HCT116 (cell line): ENCODE data around the gene SEC23IP. TPM values are rescaled to one million over a fixed set of nuclear protein-coding genes. Genes with fewer than 3 reads are reported as not detected.

Source experiments
- ATAC-seq: fragments of 200-7000 bp; cut with Tn5 transposase; 2 replicates; pipeline ENCODE4 v1.9.1; 2020; ENCODE audit warnings: mild to moderate bottlenecking, moderate library complexity
- BruUV-seq: library from RNA; stranded (reverse); fragments of 400-500 nt; replicated peaks from 2 replicates; lab custom pipeline; 2021; lab: Mats Ljungman, UMichigan
- CTCF ChIA-PET: fragments of 300-600 bp; sonication (Branson Sonifier 250); formaldehyde crosslinking; loops from one replicate; lab custom pipeline; 2021; ENCODE audit warnings: antibody characterized with exemption; lab: Charles Lee
- POLR2A ChIA-PET: fragments of 300-600, 350-600 bp; sonication (Branson Sonifier 250); formaldehyde crosslinking; loops from one replicate; lab custom pipeline; 2021; ENCODE audit warnings: antibody characterized with exemption; lab: Charles Lee
- RAD21 ChIA-PET, 2 experiments: fragments of 300-600 bp; sonication (Branson Sonifier 250); formaldehyde crosslinking; loops; one replicate each; lab custom pipeline; 2023; ENCODE audit warnings: low total read pairs in 2 of 2; ENCODE audit not compliant: uncharacterized antibody in 2 of 2, unreplicated experiment in 2 of 2, low non-redundant PET in 1 of 2; lab: Charles Lee
- DNase-seq: peaks from one replicate; pipeline ENCODE4 v3.0.0-alpha.2; 2010; ENCODE audit warnings: low read depth, low spot score
- H2AFZ ChIP-seq: fragments of 200-600 bp; shearing (Covaris generic), sonication (generic); 2 replicates; pipeline ENCODE4 v1.6.1; 2017; ENCODE audit warnings: low read depth, mixed run types, mixed read lengths, antibody characterized with exemption, low read length; ENCODE audit not compliant: poor library complexity, severe bottlenecking
- H3K27ac ChIP-seq: 2 replicates; pipeline ENCODE4 v1.5.1; 2012; ENCODE audit warnings: low read depth, low read length
- H3K27me3 ChIP-seq: fragments of 200-600 bp; sonication (generic); 2 replicates; pipeline ENCODE4 v1.6.1; 2016; ENCODE audit warnings: mixed run types, low read length, mixed read lengths; ENCODE audit not compliant: insufficient read depth
- H3K36me3 ChIP-seq, 2 experiments: fragments of 200-500 bp in 1 of 2; fragments of 200-600 bp in 1 of 2; sonication (Bioruptor generic) in 1 of 2; sonication (generic) in 1 of 2; 2 replicates each; pipeline versions ENCODE4 v1.5.1 to v1.6.1; 2014 to 2016; ENCODE audit warnings: low read length in 2 of 2, inconsistent platforms in 1 of 2, mixed read lengths in 1 of 2, mixed run types in 1 of 2; ENCODE audit not compliant: insufficient read depth in 2 of 2, control insufficient read depth in 1 of 2
- H3K4me1 ChIP-seq, 2 experiments: fragments of 200-600 bp in 1 of 2; sonication (generic) in 1 of 2; 2 replicates each; pipeline versions ENCODE4 v1.5.1 to v1.6.1; 2012 to 2017; ENCODE audit warnings: low read length in 2 of 2, inconsistent platforms in 1 of 2, mild to moderate bottlenecking in 1 of 2, mixed read lengths in 1 of 2, mixed run types in 1 of 2, moderate library complexity in 1 of 2; ENCODE audit not compliant: insufficient read depth in 2 of 2, control insufficient read depth in 1 of 2
- H3K4me2 ChIP-seq: fragments of 200-600 bp; sonication (generic); 2 replicates; pipeline ENCODE4 v1.6.1; 2017; ENCODE audit warnings: mixed run types, low read length, mixed read lengths
- H3K4me3 ChIP-seq, 2 experiments: fragments of 200-600 bp in 1 of 2; sonication (generic) in 1 of 2; replicated peaks in 1 of 2; 2 replicates each; pipeline ENCODE4 v1.5.1; 2011 to 2016; ENCODE audit warnings: low read length in 2 of 2, control low read depth in 1 of 2, low read depth in 1 of 2, mild to moderate bottlenecking in 1 of 2, mixed read lengths in 1 of 2, mixed run types in 1 of 2
- H3K79me2 ChIP-seq: fragments of 200-600 bp; sonication (generic); 2 replicates; pipeline ENCODE4 v1.6.1; 2017; ENCODE audit warnings: mild to moderate bottlenecking, mixed run types, low read length, moderate library complexity, mixed read lengths; ENCODE audit not compliant: insufficient read depth
- H3K9ac ChIP-seq: fragments of 200-600 bp; sonication (generic); 2 replicates; pipeline ENCODE4 v1.6.1; 2016; ENCODE audit warnings: low read length, mixed read lengths
- H3K9me2 ChIP-seq: fragments of 200-600 bp; sonication (generic), shearing (Covaris generic); 2 replicates; pipeline ENCODE4 v1.6.1; 2017; ENCODE audit warnings: mixed run types, mild to moderate bottlenecking, moderate library complexity; ENCODE audit not compliant: insufficient read depth
- H3K9me3 ChIP-seq, 2 experiments: fragments of 200-500 bp in 1 of 2; fragments of 200-600 bp in 1 of 2; sonication (Bioruptor generic) in 1 of 2; sonication (generic) in 1 of 2; 2 replicates each; pipeline ENCODE4 v1.6.1; 2014 to 2017; ENCODE audit warnings: low read length in 2 of 2, mixed read lengths in 2 of 2, inconsistent platforms in 1 of 2, low read depth in 1 of 2, mild to moderate bottlenecking in 1 of 2, mixed run types in 1 of 2, moderate library complexity in 1 of 2; ENCODE audit not compliant: control insufficient read depth in 1 of 2, insufficient read depth in 1 of 2
- H4K20me1 ChIP-seq: fragments of 200-600 bp; sonication (generic), shearing (Covaris generic); 2 replicates; pipeline ENCODE4 v1.6.1; 2017; ENCODE audit warnings: mixed run types, mild to moderate bottlenecking, moderate library complexity; ENCODE audit not compliant: insufficient read depth
- CBX3 ChIP-seq: IDR thresholded peaks from 2 replicates; pipeline ENCODE4 v1.6.1; 2012; ENCODE audit warnings: low read depth
- POLR2A ChIP-seq: IDR thresholded peaks from 2 replicates; pipeline ENCODE4 v1.7.0; 2011; ENCODE audit warnings: borderline replicate concordance; ENCODE audit not compliant: insufficient read depth, insufficient read length; ENCODE audit errors: extremely low read depth
- ZFX ChIP-seq: fragments of 450-650 bp; IDR thresholded peaks from 2 replicates; pipeline ENCODE4 v1.6.1; 2017
- ZNF274 ChIP-seq: fragments of 200-500 bp; sonication (Bioruptor generic); IDR thresholded peaks from 2 replicates; pipeline ENCODE4 v1.6.1; 2014; ENCODE audit warnings: mild to moderate bottlenecking, low read depth, low read length, inconsistent platforms
- intact Hi-C: fragments of 100-400 bp; cut with micrococcal nuclease; formaldehyde crosslinking; loops from 2 replicates; pipeline ENCODE4 v1.10.0; 2022
- total RNA-seq: library from RNA; stranded (reverse); gene quantifications from one replicate; pipeline ENCODE4 v1.2.1, GENCODE V29; 2021; ENCODE audit not compliant: unreplicated experiment
- TF ChIP-seq, protein P1 (sequence below), 3 experiments: fragments of 200-600 bp in 1 of 3; sonication (generic) in 1 of 3; IDR thresholded peaks in 2 of 3; conservative IDR thresholded peaks in 1 of 3; 2 replicates each; pipeline ENCODE4 v1.5.1; 2012 to 2017; ENCODE audit warnings: low read depth in 2 of 3, low read length in 2 of 3, antibody characterized with exemption in 1 of 3, borderline replicate concordance in 1 of 3, control low read depth in 1 of 3, mild to moderate bottlenecking in 1 of 3, mixed read lengths in 1 of 3, mixed run types in 1 of 3, moderate library complexity in 1 of 3; ENCODE audit not compliant: insufficient read depth in 1 of 3
- TF ChIP-seq, protein P2 (sequence below): IDR thresholded peaks from 2 replicates; pipeline ENCODE4 v1.6.1; 2012
- TF ChIP-seq, protein P3 (sequence below): IDR thresholded peaks from 2 replicates; pipeline ENCODE4 v1.6.1; 2012; ENCODE audit warnings: low read depth
- TF ChIP-seq, protein P4 (sequence below): IDR thresholded peaks from 2 replicates; pipeline ENCODE4 v1.6.1; 2011; ENCODE audit warnings: mild to moderate bottlenecking, low read length, moderate library complexity; ENCODE audit not compliant: insufficient replicate concordance; ENCODE audit errors: extremely low read depth

SEC23IP gene
- total RNA-seq, 1 experiment from 2014 or later: 122 TPM

GRCh38 chr10:119980956-119981750 lies 88.6 kb downstream of the SEC23IP start:
- RAD21 ChIA-PET: no interaction called here
- H3K27me3 ChIP-seq: 0 out of 2 replicates have a peak, but pooled peaks cover 3% of the 10 kb centered on the region
- POLR2A ChIA-PET: no interaction called here
- 0 out of 2 replicates have a peak, but pooled peaks cover 3% of the 10 kb centered on the region for H3K9me2 ChIP-seq
- no peak overlapping the region for H3K9ac ChIP-seq
- no peaks in the 10 kb centered on the region for H3K79me2 ChIP-seq
- ATAC-seq: no peak
- CTCF ChIA-PET: no interaction called here
- H4K20me1 ChIP-seq: no peaks in the 10 kb centered on the region
- H3K4me3 ChIP-seq: no peak overlapping the region
- no peak overlapping the region for H3K27ac ChIP-seq
- no peak for DNase-seq
- H3K9me3 ChIP-seq: no peaks in the 10 kb centered on the region
- H3K4me1 ChIP-seq: no peaks in the 10 kb centered on the region
- no peak overlapping the region for H2AFZ ChIP-seq
- H3K36me3 ChIP-seq: no peaks in the 10 kb centered on the region
- H3K4me2 ChIP-seq: no peak overlapping the region
- TF ChIP-seq, protein P1, sequence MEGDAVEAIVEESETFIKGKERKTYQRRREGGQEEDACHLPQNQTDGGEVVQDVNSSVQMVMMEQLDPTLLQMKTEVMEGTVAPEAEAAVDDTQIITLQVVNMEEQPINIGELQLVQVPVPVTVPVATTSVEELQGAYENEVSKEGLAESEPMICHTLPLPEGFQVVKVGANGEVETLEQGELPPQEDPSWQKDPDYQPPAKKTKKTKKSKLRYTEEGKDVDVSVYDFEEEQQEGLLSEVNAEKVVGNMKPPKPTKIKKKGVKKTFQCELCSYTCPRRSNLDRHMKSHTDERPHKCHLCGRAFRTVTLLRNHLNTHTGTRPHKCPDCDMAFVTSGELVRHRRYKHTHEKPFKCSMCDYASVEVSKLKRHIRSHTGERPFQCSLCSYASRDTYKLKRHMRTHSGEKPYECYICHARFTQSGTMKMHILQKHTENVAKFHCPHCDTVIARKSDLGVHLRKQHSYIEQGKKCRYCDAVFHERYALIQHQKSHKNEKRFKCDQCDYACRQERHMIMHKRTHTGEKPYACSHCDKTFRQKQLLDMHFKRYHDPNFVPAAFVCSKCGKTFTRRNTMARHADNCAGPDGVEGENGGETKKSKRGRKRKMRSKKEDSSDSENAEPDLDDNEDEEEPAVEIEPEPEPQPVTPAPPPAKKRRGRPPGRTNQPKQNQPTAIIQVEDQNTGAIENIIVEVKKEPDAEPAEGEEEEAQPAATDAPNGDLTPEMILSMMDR (IDR thresholded peaks at IDR 0.05 in 2 of 3, conservative IDR thresholded peaks at IDR 0.05 in 1 of 3; ENCODE audit: borderline replicate concordance in 1 of 3, insufficient read depth in 1 of 3, low read depth in 2 of 3, low read length in 2 of 3): no peak
- TF ChIP-seq ZFX (no peak), POLR2A (no peak)
- TF ChIP-seq, protein P2, sequence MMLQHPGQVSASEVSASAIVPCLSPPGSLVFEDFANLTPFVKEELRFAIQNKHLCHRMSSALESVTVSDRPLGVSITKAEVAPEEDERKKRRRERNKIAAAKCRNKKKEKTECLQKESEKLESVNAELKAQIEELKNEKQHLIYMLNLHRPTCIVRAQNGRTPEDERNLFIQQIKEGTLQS: no peak
- no TSS peak for BruUV-seq
- intact Hi-C loops: no loop called here

- H4K20me1 ChIP-seq: no peaks in the 10 kb centered on the region
- no peaks in the 10 kb centered on the region for H3K9me3 ChIP-seq
- DNase-seq (no peak), ATAC-seq (no peak)
- H3K4me2 ChIP-seq: no peak overlapping the region
- intact Hi-C loops: no loop called here
- H3K27me3 ChIP-seq: 0 out of 2 replicates have a peak, but pooled peaks cover 3% of the 10 kb centered on the region
- BruUV-seq: no TSS peak
- H3K9me2 ChIP-seq: 0 out of 2 replicates have a peak, but pooled peaks cover 3% of the 10 kb centered on the region
- no peak overlapping the region for H3K27ac ChIP-seq
- no peak overlapping the region for H2AFZ ChIP-seq
- RAD21 ChIA-PET: no interaction called here
- no peaks in the 10 kb centered on the region for H3K4me1 ChIP-seq
- CTCF ChIA-PET: no interaction called here
- no peak overlapping the region for H3K4me3 ChIP-seq
- POLR2A ChIA-PET: no interaction called here
- no peak overlapping the region for H3K9ac ChIP-seq
- H3K36me3 ChIP-seq: no peaks in the 10 kb centered on the region
- no peaks in the 10 kb centered on the region for H3K79me2 ChIP-seq
- TF ChIP-seq, protein P3, sequence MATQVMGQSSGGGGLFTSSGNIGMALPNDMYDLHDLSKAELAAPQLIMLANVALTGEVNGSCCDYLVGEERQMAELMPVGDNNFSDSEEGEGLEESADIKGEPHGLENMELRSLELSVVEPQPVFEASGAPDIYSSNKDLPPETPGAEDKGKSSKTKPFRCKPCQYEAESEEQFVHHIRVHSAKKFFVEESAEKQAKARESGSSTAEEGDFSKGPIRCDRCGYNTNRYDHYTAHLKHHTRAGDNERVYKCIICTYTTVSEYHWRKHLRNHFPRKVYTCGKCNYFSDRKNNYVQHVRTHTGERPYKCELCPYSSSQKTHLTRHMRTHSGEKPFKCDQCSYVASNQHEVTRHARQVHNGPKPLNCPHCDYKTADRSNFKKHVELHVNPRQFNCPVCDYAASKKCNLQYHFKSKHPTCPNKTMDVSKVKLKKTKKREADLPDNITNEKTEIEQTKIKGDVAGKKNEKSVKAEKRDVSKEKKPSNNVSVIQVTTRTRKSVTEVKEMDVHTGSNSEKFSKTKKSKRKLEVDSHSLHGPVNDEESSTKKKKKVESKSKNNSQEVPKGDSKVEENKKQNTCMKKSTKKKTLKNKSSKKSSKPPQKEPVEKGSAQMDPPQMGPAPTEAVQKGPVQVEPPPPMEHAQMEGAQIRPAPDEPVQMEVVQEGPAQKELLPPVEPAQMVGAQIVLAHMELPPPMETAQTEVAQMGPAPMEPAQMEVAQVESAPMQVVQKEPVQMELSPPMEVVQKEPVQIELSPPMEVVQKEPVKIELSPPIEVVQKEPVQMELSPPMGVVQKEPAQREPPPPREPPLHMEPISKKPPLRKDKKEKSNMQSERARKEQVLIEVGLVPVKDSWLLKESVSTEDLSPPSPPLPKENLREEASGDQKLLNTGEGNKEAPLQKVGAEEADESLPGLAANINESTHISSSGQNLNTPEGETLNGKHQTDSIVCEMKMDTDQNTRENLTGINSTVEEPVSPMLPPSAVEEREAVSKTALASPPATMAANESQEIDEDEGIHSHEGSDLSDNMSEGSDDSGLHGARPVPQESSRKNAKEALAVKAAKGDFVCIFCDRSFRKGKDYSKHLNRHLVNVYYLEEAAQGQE: no peak
- TF ChIP-seq CBX3 (no peak), ZNF274 (no peak)
- TF ChIP-seq, protein P4, sequence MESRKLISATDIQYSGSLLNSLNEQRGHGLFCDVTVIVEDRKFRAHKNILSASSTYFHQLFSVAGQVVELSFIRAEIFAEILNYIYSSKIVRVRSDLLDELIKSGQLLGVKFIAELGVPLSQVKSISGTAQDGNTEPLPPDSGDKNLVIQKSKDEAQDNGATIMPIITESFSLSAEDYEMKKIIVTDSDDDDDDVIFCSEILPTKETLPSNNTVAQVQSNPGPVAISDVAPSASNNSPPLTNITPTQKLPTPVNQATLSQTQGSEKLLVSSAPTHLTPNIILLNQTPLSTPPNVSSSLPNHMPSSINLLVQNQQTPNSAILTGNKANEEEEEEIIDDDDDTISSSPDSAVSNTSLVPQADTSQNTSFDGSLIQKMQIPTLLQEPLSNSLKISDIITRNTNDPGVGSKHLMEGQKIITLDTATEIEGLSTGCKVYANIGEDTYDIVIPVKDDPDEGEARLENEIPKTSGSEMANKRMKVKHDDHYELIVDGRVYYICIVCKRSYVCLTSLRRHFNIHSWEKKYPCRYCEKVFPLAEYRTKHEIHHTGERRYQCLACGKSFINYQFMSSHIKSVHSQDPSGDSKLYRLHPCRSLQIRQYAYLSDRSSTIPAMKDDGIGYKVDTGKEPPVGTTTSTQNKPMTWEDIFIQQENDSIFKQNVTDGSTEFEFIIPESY: no peak
Measured at GRCh38 chr10:119981826-119982225, 89.3 kb downstream of the SEC23IP start.
